Ishikawa (cell line): Measurements from ENCODE around the gene SHISA8.
A peak's percentile ranks its signal among the peaks of the same experiment; 100 is the strongest.

Source experiments
- CEBPB ChIP-seq: IDR thresholded peaks from 2 replicates; pipeline ENCODE4 v1.6.1; 2012
- CREB1 ChIP-seq: IDR thresholded peaks from 2 replicates; pipeline ENCODE4 v1.6.1; 2012; ENCODE audit warnings: low read depth
- EGR1 ChIP-seq: IDR thresholded peaks from 2 replicates; pipeline ENCODE4 v1.6.1; 2012
- EP300 ChIP-seq: IDR thresholded peaks from 2 replicates; pipeline ENCODE4 v1.6.1; 2012; ENCODE audit warnings: borderline replicate concordance
- FOXM1 ChIP-seq: IDR thresholded peaks from 2 replicates; pipeline ENCODE4 v1.6.1; 2012; ENCODE audit warnings: low read depth, borderline replicate concordance
- NFIC ChIP-seq: IDR thresholded peaks from 2 replicates; pipeline ENCODE4 v1.6.1; 2012
- RAD21 ChIP-seq: IDR thresholded peaks from 2 replicates; pipeline ENCODE4 v1.6.1; 2012; ENCODE audit warnings: low read depth
- REST ChIP-seq: IDR thresholded peaks from 2 replicates; pipeline ENCODE4 v1.6.1; 2012; ENCODE audit warnings: low read depth, mild to moderate bottlenecking
- TAF1 ChIP-seq: IDR thresholded peaks from 2 replicates; pipeline ENCODE4 v1.6.1; 2012; ENCODE audit warnings: low read depth, mild to moderate bottlenecking
- TCF12 ChIP-seq: IDR thresholded peaks from 2 replicates; pipeline ENCODE4 v1.6.1; 2012; ENCODE audit warnings: low read depth
- TEAD4 ChIP-seq: IDR thresholded peaks from 2 replicates; pipeline ENCODE4 v1.6.1; 2012
- USF1 ChIP-seq: IDR thresholded peaks from 2 replicates; pipeline ENCODE4 v1.6.1; 2012
- YY1 ChIP-seq: IDR thresholded peaks from 2 replicates; pipeline ENCODE4 v1.6.1; 2012; ENCODE audit warnings: low read depth
- ZBTB7A ChIP-seq: IDR thresholded peaks from 2 replicates; pipeline ENCODE4 v1.6.1; 2012; ENCODE audit warnings: low read depth
- TF ChIP-seq, protein P1 (sequence below): IDR thresholded peaks from 2 replicates; pipeline ENCODE4 v1.6.1; 2012

The SHISA8 gene

DNA sequence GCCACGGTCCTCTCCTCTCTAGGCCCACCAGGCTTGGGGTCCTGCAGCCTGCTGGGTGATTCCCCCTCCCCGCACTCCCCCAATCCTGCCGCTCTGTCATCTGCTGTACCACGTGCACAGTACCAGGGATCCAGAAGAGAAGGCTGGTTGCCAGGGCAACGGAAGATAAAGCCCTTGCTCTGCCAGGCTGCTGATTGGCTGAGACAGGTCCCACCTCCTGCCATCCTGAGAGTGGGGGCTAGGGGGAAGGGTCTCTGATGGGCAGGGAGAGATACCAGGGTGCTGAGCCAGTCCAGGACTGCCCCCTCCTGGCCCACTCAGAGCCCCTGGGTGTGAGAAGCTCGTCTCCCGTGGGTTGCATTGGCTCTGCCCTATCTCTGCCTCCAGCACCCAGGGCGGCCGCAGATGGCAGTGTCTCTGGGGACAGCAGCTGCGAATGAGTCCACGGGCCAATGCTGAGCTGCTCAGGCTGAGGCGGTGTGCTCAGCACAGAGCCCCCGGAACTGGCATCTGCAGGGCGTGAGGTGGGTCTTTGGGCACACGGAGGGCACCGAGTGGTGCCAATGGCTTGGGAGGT is 37.1 kb upstream of the SHISA8 start, which contains the start of gene SMIM45:
SMIM45 (plus strand) TSS at position 253 of the 577 bp plus-strand sequence.
- no peak for TF ChIP-seq EP300
- TF ChIP-seq ZBTB7A = no peak
- TF ChIP-seq USF1 = peak; percentile 30; the same call in 1 of the 2 replicates
- no peak for TF ChIP-seq RAD21
- no peak for TF ChIP-seq TCF12
- no peak for TF ChIP-seq TEAD4
- no peak for TF ChIP-seq TAF1
- no peak for TF ChIP-seq EGR1

DNA sequence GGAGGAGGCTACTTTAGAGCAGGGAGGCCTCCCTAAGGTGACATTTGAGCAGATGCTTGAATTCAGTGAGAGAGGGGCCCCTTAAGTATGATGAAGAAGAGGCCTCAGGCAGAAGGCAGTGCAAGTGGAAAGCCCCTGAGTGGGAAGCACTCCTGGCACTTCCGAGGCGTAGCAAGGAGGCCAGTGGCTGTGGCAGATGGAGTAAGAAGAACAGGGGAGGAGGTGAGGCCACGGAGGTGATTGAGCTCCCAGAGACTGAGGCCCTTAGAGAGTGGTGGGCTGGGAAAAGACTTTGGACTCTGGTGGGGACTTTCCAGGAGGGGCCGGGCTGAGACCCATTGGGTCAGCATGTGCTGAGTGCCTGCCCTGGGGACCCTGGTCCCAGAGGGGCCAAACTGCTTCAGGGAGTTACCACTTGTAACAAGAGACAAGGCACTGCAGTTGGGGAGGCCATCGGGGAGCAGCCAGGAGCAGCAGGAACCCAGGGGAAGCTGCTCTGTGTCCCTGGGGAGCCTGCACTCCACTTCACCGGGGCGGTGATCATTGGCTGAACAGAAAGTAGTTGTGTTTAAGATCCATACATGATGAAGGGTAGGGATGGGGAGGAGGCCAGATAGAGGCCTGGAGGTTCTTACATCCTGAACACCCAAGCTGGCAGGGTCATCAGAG is 34.6 kb upstream of the SHISA8 start:
- TF ChIP-seq CEBPB (no peak), TAF1 (no peak), NFIC (no peak), TEAD4 (no peak), FOXM1 (no peak), YY1 (no peak), EP300 (no peak), ZBTB7A (no peak), TCF12 (no peak), EGR1 (no peak), CREB1 (no peak), RAD21 (no peak), USF1 (no peak)

GRCh38 chr22:41948142-41948541 is 33.3 kb upstream of the SHISA8 start:
- TF ChIP-seq TEAD4 = no peak
- no peak for TF ChIP-seq FOXM1
- TF ChIP-seq EGR1 = no peak
- TF ChIP-seq CREB1 = no peak
- TF ChIP-seq ZBTB7A = no peak
- TF ChIP-seq TCF12 = no peak
- TF ChIP-seq NFIC = no peak
- no peak for TF ChIP-seq USF1
- no peak for TF ChIP-seq TAF1
- TF ChIP-seq RAD21 = no peak
- no peak for TF ChIP-seq REST
- no peak for TF ChIP-seq EP300
- TF ChIP-seq YY1 = no peak
- TF ChIP-seq, protein P1, sequence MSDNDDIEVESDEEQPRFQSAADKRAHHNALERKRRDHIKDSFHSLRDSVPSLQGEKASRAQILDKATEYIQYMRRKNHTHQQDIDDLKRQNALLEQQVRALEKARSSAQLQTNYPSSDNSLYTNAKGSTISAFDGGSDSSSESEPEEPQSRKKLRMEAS = no peak
- no peak for TF ChIP-seq CEBPB

GRCh38 chr22:41947424-41948080 is 32.7 kb upstream of the SHISA8 start:
- TF ChIP-seq CEBPB = no peak
- TF ChIP-seq, protein P1 = no peak
- no peak for TF ChIP-seq ZBTB7A

DNA sequence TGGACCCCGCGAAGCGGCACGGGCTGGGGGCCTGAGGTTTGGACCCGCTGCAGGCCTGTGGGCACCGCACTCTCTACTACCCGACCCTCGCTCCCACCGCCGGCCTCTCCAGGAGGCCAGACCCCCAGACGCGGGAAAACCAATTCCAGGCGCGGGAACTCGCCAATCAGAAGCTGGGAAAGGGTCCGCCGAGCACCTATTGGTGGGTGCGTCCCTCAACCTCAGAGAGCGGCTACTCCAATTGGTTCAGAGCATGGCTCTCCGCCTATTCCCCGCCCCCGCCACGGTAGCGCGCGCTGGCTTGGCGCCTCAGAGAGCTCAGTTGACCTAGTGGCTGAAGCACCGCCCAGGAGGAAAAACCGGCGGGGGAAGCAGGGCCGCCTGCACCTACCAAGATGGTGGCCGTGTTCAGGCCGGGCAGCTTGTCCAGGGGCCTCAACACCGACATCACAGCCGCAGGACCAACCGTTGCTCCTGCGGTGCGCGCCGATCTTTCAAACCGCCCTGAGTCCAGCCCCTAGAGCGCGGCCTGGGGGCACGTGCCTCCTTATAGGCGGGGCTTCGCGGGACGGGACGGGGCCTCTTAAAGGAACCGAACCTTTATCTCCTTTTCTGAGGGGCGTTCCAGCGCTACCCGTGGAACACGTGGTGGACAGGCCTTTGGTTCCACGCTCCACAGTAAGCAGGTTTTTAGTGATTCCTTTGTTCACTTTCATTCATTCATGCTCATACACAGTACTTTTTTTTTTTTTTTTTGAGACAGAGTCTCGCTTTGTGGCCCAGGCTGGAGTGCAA is 32.0 kb upstream of the SHISA8 start, which contains the start of gene CENPM:
CENPM (minus strand) TSS at position 524 of the 795 bp plus-strand sequence; CDS start at position 448, 76 bp downstream.
- TF ChIP-seq REST = no peak
- TF ChIP-seq NFIC = peak; percentile 67
- TF ChIP-seq ZBTB7A = peak; percentile 97
- TF ChIP-seq, protein P1 = peak; percentile 83
- peak; percentile 56; the same call in 1 of the 2 replicates for TF ChIP-seq EGR1
- peak; percentile 75 for TF ChIP-seq YY1
- TF ChIP-seq TEAD4 = no peak
- TF ChIP-seq CREB1 = no peak
- TF ChIP-seq TCF12 = peak; percentile 46; the same call in 1 of the 2 replicates
- TF ChIP-seq RAD21 = no peak
- peak; percentile 47; the same call in 1 of the 2 replicates for TF ChIP-seq FOXM1
- TF ChIP-seq EP300 = peak; percentile 46
- TF ChIP-seq TAF1 = peak; percentile 35; the same call in 1 of the 2 replicates
- TF ChIP-seq USF1 = peak; percentile 96
